ENCODE measurements around the gene SRA1.
"Not testable (repeated sequence)": the region's sequence is repeated elsewhere in the genome, so short reads cannot be mapped to it uniquely, and the experiment has no call there.

The SRA1 gene

DNA sequence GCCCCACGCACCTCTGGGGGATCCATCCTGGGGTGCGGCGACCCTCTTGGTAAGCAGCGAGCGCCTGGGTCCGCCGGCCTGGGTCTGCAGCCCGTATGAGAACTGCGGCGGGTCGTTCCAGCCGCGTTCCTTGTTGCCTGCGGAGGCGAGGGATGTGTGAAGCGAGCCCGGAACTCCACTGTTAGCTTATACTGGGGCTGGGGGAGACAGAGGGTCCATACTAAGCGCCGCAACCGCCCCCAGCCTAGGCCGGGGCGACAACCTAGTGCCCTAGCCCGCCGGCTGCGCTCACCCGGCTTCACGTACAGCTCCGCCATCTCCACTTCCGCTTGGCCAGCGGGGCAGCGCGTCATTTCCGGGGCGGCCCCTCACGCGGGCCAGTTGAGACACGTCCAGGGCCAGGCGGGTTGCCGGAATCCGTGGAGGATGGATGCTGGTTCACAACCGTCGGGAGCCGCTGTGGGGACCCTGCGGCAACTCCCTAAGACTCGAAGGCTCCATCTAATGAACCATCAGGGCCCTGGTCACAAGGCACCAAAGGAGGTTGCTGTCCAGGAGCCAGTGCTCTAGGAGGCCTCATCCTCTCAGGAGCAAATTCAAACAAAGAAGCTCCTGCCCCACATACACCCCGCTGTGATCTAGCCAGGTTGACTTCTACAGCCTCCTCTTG, at the start of gene SRA1:
Gene SRA1 (minus strand): TSS at position 338 of the 670 bp plus-strand sequence. CDS start 21 bp downstream, at position 317.
- peak; percentile 75 to 82 for DNase-seq

DNA sequence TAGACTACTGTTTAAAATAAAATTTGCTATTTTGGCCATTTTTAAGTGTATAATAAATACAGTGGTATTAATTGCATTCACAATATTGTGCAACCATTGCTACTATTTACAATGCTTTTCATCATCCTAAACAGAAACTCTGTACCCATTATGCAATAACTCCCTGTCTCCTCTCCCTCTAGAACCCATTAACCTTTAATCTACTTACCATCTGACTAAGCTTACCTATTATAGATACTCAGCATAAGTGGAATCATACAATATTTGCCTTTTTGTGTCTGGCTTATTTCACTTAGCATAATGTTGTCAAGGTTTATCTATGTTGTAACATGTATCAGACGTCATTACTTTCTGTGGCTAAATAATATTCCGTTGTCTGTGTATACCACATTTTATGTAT, 49.8 kb upstream of the SRA1 start:
- peak; percentile 18 to 41 for DNase-seq

DNA sequence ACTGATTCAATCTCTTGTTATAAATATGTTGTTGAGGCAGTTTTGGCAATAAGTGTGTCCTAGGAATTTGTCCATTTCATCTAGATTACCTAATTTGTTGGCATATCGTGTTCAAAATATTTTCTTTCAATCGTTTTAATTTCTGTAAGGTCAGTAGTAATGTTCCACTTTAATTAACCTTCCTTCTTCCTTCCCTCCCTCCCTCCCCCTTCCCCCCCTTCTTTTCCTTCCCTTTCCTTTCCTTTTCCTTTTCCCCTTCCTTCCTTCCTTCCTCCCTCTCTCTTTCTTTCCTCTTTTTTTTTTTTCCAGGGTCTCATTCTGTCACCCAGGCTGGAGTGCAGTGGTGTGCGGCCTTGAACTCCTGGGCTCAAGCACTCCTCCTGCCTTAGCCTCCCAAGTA, 48.6 kb upstream of the SRA1 start:
- DNase-seq = no peak

DNA sequence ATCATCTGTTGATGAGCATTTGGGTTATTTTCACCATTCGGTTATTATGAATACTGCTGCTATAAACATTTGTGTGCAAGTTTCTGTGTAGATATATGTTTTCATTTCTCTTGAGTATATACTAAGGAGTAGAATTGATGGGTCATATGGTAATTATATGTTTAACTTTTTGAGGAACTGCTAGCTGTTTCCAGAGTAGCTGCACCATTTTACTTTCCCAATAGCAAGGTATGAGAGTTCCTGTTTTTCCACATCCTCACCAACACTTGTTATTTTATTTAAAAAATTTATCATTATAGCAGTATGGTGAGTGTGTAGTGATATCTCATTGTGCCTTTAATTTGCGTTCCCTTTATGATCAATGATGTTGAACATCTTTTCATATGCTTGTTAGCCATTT, 46.5 kb upstream of the SRA1 start:
- DNase-seq = peak in 1 of 2 experiments; percentile 15

- not testable (repeated sequence) for DNase-seq
These were observed 46.1 kb upstream of the SRA1 start for GRCh38 chr5:140603446-140603698.

- DNase-seq = no peak
These were observed 44.9 kb upstream of the SRA1 start for GRCh38 chr5:140602147-140602546.

- DNase-seq = no peak
These were observed 42.8 kb upstream of the SRA1 start for GRCh38 chr5:140600096-140600495.

DNA sequence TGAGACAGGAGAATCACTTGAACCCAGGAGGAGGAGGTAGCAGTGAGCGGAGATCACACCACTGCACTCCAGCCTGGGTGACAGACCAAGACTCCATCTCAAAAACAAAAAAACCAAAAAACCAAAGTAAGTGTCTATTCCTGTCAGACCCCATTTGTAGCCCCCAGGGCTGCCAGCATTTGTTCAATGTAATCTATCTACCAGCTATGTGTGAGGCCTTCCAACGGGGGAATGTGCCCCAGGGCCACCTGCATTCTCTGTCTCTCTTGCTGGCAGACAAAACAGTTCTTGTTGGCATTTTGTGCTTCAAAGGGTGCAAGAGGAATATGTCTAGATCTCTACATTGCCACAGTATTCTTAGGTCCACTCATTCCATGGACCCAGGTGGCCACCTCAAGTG, 41.6 kb upstream of the SRA1 start:
- DNase-seq = no peak

DNA sequence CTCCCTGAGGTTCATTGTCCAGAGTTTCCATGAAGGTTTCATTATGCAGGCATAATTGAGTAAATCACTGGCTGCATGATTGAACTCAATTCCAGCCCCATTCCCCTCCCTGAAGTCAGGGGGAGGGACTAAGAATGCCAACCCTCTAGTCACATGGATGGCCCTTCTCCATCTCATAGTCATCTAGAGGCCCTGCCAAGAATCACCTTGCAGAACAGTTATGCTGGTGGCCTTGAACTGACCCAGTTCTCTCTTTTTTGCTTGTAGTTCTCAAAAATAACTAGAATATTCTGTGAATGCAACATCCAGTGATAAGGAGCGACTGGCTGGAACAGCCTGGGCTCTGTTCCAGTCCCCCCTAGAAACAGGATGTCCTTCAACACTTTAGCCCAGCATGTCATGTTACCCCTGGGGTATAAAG, 39.1 kb upstream of the SRA1 start:
- DNase-seq = no peak

DNA sequence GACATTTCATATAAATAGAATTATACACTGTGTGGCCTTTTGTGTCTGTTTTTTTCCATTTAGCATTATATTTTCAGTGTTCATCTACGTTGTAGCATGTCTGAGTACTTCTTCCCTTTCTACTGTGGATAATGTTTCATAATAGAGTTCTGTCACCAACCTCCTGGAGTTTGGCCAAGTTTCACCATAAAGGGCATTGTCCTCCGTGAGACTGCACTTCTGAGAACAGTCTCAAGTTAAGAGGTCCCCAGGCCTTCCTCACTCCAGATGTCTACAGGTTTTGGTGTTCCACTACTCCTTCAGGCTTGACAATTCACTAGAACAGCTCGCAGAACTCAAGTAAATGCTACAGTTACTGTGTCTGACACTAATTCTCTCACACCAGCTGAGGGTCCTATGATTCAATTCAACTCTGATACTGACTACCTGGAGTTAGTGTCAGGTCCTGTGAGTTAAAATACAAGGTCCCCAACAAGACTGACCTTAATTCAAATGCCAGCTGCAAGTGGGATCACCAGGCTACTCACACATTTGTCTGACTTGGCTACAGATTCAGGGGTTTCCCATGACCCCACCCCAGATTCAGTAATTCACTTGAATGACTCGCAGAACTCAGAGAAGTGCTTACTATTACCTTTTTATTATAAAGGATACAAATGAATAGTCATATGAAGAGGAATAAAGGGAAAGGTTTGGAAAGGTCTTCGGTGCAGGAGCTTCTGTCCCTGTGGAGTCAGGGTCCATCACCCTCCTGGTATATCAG, 38.4 kb upstream of the SRA1 start:
- peak; percentile 92 to 93 for DNase-seq

GRCh38 chr5:140594169-140594568, 36.9 kb upstream of the SRA1 start:
- no peak for DNase-seq

- not testable (repeated sequence) for DNase-seq
These were observed 35.8 kb upstream of the SRA1 start for GRCh38 chr5:140593070-140593469.

- DNase-seq = peak in 1 of 2 experiments; percentile 14
These were observed 34.6 kb upstream of the SRA1 start for GRCh38 chr5:140591747-140592372.

DNA sequence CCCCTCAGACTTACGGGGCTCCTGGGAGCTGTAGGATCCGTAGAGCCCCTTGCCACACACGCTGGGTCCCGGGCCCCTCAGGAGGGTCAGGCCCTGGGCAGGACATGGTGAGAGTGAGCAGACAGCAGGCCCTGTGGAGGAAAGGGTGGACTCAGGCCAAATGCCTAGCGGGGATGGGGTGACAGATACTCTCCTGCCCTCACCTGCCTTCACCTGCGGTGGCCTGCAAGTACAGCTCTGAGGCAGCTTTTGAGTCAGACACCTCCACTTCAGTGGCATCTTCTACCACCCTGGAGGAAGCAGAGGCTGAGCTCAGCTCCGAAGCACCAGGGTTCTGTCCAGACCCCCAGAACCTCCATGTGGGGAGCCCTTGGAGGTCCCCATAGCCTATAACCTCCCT, 33.6 kb upstream of the SRA1 start:
- no peak for DNase-seq

GRCh38 chr5:140588311-140589070, 31.2 kb upstream of the SRA1 start:
- no peak for DNase-seq

DNA sequence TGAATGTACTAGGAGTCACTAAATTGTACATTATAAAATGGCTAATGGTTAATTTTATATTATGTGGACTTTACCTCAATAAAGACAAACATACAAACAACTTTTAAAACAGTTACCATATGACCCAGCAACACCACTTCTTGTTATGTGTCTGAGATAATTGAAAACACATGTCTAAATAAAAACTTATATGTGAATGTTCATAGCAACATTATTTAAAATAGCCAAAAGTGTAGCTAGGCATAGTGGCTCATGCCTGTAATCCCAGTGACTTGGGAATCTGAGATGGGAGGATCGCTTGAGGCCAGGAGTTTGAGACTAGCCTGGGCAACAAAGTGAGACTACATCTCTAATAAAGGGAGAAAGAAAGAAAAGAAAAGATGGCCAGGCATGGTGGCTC, 30.2 kb upstream of the SRA1 start:
- DNase-seq = no peak

- DNase-seq = not testable (repeated sequence)
These were observed 22.0 kb upstream of the SRA1 start for GRCh38 chr5:140579188-140579747.

DNA sequence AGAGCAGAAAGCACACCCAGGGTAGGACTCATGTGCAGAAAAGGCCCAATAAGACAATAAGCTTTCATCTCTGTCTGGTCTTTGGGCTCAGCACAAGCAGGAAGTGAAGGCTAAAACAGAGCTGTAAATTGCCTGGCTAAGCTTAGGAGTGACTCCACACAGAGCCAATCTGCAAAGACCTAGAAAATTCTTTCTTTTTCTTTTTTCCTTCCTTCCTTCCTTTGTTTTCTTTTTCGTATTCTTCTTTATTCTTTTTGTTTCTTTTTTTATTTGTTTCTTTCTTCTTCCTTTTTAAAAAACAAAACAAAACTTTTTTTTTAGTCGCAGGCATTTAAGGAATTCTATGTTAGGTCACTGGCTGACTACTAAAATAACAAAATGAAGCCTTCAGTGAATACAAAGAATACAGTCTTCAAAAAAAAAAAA, 19.5 kb upstream of the SRA1 start:
- DNase-seq = no peak

DNA sequence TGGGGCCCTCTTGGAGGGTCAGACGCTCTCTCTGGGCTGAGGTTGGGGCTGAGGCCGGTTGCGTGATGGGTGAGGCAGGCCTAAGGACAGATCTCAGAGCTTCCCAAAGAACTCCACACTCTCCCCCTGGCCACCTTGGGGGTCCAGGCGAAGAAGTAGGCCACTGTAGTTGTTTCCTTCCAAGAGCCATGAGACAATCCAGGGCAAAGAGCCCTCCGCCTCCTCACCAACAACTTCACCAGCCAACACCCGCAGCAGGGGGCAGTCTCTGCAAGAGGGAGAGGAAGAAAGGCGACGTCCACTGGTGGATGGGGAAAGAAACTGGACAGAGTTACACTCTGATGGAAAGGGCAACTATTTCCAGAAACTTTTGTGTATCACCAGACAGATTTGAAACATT, 18.0 kb upstream of the SRA1 start:
- peak; percentile 60 to 62 for DNase-seq

- DNase-seq = no peak
These were observed 16.9 kb upstream of the SRA1 start for GRCh38 chr5:140574165-140574564.

- DNase-seq = no peak
These were observed 16.4 kb upstream of the SRA1 start for GRCh38 chr5:140573683-140574082.

- DNase-seq = no peak
These were observed 13.8 kb upstream of the SRA1 start for GRCh38 chr5:140571105-140571504.

- DNase-seq = no peak
These were observed 13.2 kb upstream of the SRA1 start for GRCh38 chr5:140570488-140570887.
